HL-60 (cell line): Measurements from ENCODE around the gene NRIP1.

Experiments
- GABPA ChIP-seq: IDR thresholded peaks from 2 replicates; pipeline ENCODE4 v1.6.1; 2012; ENCODE audit warnings: low read depth
- POLR2AphosphoS5 ChIP-seq: IDR thresholded peaks from 2 replicates; pipeline ENCODE4 v1.6.1; 2012; ENCODE audit warnings: low read depth
- SPI1 ChIP-seq: IDR thresholded peaks from 2 replicates; pipeline ENCODE4 v1.6.1; 2012; ENCODE audit warnings: low read depth, mild to moderate bottlenecking, borderline replicate concordance
- TF ChIP-seq, protein P1 (sequence below): IDR thresholded peaks from one replicate; pipeline ENCODE4 v1.5.1; 2011; ENCODE audit warnings: low read length, control low read depth, inconsistent platforms; ENCODE audit not compliant: insufficient read depth
- TF ChIP-seq, protein P2 (sequence below): IDR thresholded peaks from 2 replicates; pipeline ENCODE4 v1.6.1; 2012; ENCODE audit warnings: low read depth; ENCODE audit not compliant: insufficient replicate concordance

DNA sequence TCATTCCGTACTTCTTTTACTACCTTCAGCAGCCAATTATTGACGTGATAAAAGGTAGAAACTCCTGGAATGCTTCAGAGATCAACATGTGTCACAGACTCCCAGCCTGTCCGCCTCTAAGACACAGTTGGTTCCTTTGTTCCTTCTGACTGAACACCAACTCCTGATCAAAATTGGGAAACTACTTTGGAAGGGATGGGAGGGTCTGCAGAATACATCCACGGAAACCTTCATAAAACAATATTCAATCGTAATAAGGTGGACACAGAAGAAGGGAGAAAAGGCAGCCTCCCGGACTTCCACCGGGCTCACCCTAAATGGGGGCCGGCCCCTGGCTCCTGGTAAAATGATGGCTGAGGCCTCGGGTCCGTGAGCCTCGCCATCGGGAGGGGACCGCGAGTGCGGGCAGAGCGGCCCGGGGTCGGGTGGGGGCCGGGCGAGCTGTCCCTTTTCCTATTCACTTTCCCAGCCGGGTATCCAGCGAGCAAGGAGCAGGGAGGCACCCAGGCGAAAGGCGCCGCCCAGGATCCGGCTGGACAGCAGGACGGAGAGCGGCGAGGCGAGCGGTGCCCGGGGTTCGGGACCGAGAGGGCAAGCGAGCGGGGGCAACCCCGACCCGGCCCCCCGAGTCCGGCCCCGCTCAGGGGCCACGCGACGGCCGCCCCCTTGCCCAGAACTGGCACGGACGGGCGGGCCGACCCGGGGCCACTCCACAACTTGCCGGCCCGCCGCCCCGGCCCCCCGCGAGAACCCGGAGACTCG lies 805 bp downstream of the NRIP1 start:
- TF ChIP-seq, protein P1, sequence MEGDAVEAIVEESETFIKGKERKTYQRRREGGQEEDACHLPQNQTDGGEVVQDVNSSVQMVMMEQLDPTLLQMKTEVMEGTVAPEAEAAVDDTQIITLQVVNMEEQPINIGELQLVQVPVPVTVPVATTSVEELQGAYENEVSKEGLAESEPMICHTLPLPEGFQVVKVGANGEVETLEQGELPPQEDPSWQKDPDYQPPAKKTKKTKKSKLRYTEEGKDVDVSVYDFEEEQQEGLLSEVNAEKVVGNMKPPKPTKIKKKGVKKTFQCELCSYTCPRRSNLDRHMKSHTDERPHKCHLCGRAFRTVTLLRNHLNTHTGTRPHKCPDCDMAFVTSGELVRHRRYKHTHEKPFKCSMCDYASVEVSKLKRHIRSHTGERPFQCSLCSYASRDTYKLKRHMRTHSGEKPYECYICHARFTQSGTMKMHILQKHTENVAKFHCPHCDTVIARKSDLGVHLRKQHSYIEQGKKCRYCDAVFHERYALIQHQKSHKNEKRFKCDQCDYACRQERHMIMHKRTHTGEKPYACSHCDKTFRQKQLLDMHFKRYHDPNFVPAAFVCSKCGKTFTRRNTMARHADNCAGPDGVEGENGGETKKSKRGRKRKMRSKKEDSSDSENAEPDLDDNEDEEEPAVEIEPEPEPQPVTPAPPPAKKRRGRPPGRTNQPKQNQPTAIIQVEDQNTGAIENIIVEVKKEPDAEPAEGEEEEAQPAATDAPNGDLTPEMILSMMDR, result no peak
- TF ChIP-seq POLR2AphosphoS5 (no peak), GABPA (no peak), SPI1 (no peak)
- TF ChIP-seq, protein P2, sequence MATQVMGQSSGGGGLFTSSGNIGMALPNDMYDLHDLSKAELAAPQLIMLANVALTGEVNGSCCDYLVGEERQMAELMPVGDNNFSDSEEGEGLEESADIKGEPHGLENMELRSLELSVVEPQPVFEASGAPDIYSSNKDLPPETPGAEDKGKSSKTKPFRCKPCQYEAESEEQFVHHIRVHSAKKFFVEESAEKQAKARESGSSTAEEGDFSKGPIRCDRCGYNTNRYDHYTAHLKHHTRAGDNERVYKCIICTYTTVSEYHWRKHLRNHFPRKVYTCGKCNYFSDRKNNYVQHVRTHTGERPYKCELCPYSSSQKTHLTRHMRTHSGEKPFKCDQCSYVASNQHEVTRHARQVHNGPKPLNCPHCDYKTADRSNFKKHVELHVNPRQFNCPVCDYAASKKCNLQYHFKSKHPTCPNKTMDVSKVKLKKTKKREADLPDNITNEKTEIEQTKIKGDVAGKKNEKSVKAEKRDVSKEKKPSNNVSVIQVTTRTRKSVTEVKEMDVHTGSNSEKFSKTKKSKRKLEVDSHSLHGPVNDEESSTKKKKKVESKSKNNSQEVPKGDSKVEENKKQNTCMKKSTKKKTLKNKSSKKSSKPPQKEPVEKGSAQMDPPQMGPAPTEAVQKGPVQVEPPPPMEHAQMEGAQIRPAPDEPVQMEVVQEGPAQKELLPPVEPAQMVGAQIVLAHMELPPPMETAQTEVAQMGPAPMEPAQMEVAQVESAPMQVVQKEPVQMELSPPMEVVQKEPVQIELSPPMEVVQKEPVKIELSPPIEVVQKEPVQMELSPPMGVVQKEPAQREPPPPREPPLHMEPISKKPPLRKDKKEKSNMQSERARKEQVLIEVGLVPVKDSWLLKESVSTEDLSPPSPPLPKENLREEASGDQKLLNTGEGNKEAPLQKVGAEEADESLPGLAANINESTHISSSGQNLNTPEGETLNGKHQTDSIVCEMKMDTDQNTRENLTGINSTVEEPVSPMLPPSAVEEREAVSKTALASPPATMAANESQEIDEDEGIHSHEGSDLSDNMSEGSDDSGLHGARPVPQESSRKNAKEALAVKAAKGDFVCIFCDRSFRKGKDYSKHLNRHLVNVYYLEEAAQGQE, result no peak
